Fibroblast of skin of back (primary cell): ENCODE measurements around the gene DDOST.

ENCODE experiments used
- DNase-seq: peaks from one replicate; pipeline ENCODE4 v3.0.0-alpha.2; 2013

DDOST gene

GRCh38 chr1:20660363-20660762, 806 bp downstream of the DDOST start:
- DNase-seq: no peak

- DNase-seq: no peak
These were observed 2.8 kb downstream of the DDOST start for GRCh38 chr1:20658166-20658915.

GRCh38 chr1:20657024-20657423, 4.1 kb downstream of the DDOST start:
- no peak for DNase-seq

GRCh38 chr1:20654104-20654690, 7.0 kb downstream of the DDOST start:
- DNase-seq: no peak

GRCh38 chr1:20652300-20652699, 8.9 kb downstream of the DDOST start:
- no peak for DNase-seq

- no peak for DNase-seq
These were observed 12.2 kb downstream of the DDOST start for GRCh38 chr1:20648946-20649345.

- no peak for DNase-seq
These were observed 12.7 kb downstream of the DDOST start for GRCh38 chr1:20648438-20648837.

- DNase-seq: no peak
These were observed 15.8 kb downstream of the DDOST start for GRCh38 chr1:20645414-20645813.

GRCh38 chr1:20644416-20644815, 16.8 kb downstream of the DDOST start:
- DNase-seq: no peak

GRCh38 chr1:20643080-20643479, 18.1 kb downstream of the DDOST start:
- DNase-seq: no peak

GRCh38 chr1:20641975-20642374, 19.2 kb downstream of the DDOST start:
- no peak for DNase-seq

- DNase-seq: peak; percentile 50
These were observed 21.0 kb downstream of the DDOST start for GRCh38 chr1:20640183-20640597.

- no peak for DNase-seq
These were observed 24.3 kb downstream of the DDOST start for GRCh38 chr1:20636785-20637347.

GRCh38 chr1:20634594-20635084, 26.5 kb downstream of the DDOST start:
- peak; percentile 42 for DNase-seq

GRCh38 chr1:20634065-20634593, 27.0 kb downstream of the DDOST start:
- no peak for DNase-seq

GRCh38 chr1:20633190-20634064, 27.7 kb downstream of the DDOST start, which contains the start of gene PINK1:
TSS of gene PINK1 (plus strand) at chr1:20633458. CDS start at chr1:20633549, 91 bp downstream.
- DNase-seq: peak; percentile 65

- DNase-seq: peak; percentile 76
These were observed 28.8 kb downstream of the DDOST start for GRCh38 chr1:20632386-20632785.

- no peak for DNase-seq
These were observed 30.4 kb downstream of the DDOST start for GRCh38 chr1:20630729-20631128.

GRCh38 chr1:20626524-20626923, 34.6 kb downstream of the DDOST start:
- DNase-seq: peak; percentile 33

- no peak for DNase-seq
These were observed 35.1 kb downstream of the DDOST start for GRCh38 chr1:20626098-20626427.

GRCh38 chr1:20625176-20626097, 35.7 kb downstream of the DDOST start:
- no peak for DNase-seq
